H1 (cell line): ENCODE results near the gene WDR90. TPM values are rescaled to one million over a fixed set of nuclear protein-coding genes. Genes with fewer than 3 reads are reported as not detected.

Experiments
- CTCF ChIP-seq, 3 experiments: IDR thresholded peaks; 1 replicate in 2 of 3; 2 replicates in 1 of 3; pipeline versions ENCODE4 v1.5.1 to v1.6.1; 2011; ENCODE audit warnings: low read length in 3 of 3, mild to moderate bottlenecking in 3 of 3, inconsistent platforms in 2 of 3, low read depth in 1 of 3, moderate library complexity in 1 of 3; ENCODE audit not compliant: insufficient read depth in 1 of 3; ENCODE audit errors: control extremely low read depth in 1 of 3
- polyA plus RNA-seq, 7 experiments: library from polyadenylated mRNA; depleted of rRNA in 3 of 7; stranded (reverse) in 5 of 7; unstranded in 2 of 7; fragments of >200 nt in 5 of 7; fragments of 200-250 nt in 2 of 7; gene quantifications; 1 replicate in 5 of 7; 2 replicates in 1 of 7; 4 replicates in 1 of 7; pipeline versions ENCODE4 v1.2.1 to v1.2.3, GENCODE V29; 2011 to 2013; ENCODE audit warnings: missing spikeins in 2 of 7, mixed read lengths in 2 of 7
- total RNA-seq: library from RNA; stranded (reverse); fragmentation: NEBNext Ultra II Directional; extraction: Animal tissue kit (Norgen Biotek cat#: 25700); gene quantifications from 2 replicates; pipeline ENCODE4 v1.2.1, GENCODE V29; 2021

WDR90 gene
- total and polyA plus RNA-seq, 2 of the 8 experiments (the other 6 are each of a cell fraction or from before 2014, with no cell fraction given) = 24.0 to 47.2 TPM

- TF ChIP-seq CTCF (IDR thresholded peaks at IDR 0.05; ENCODE audit: control extremely low read depth in 1 of 3, insufficient read depth in 1 of 3, low read depth in 1 of 3, low read length in 3 of 3) = no peak
These were observed 61.4 kb downstream of the WDR90 start (continued) for GRCh38 chr16:710500-711075.
